ENCODE results near the gene OXCT1. TPM values are rescaled to one million over a fixed set of nuclear protein-coding genes. Genes with fewer than 3 reads are reported as not detected.

The OXCT1 gene
- total and polyA plus RNA-seq, 2 experiments from 2014 or later, result 16.1 to 20.5 TPM

GRCh38 chr5:41857989-41858388 is 12.2 kb downstream of the OXCT1 start:
- Histone ChIP-seq H3K9me2 (ENCODE audit: insufficient read depth) (no peaks in the 10 kb centered on the region), H4K20me1 (ENCODE audit: insufficient read depth) (no peaks in the 10 kb centered on the region), H3K4me3 (no peak overlapping the region), H3K79me2 (ENCODE audit: insufficient read depth) (peaks cover 2% of the 10 kb centered on the region; the same call in 1 of the 2 replicates), H2AFZ (no peak overlapping the region), H3K9ac (no peak overlapping the region), H3F3A (ENCODE audit: insufficient read depth) (no peaks in the 10 kb centered on the region), H3K27ac (no peak overlapping the region), H3K9me3 (ENCODE audit: low read depth) (no peaks in the 10 kb centered on the region), H3K36me3 (ENCODE audit: low read depth) (peaks cover 4% of the 10 kb centered on the region), H3K4me2 (ENCODE audit: unreplicated experiment) (no peak overlapping the region), H3K4me1 (ENCODE audit: insufficient read depth) (no peaks in the 10 kb centered on the region), H3K27me3 (replicated peaks; ENCODE audit: insufficient read depth) (no peaks in the 10 kb centered on the region)
- in situ Hi-C loops (cut with MboI), result loop anchor here (10.0 to 25.0 kb wide), 2 partner anchors 197 to 904 kb away; partner anchors contain the start of gene CCDC152
- TF ChIP-seq EZH2phosphoT487 (IDR thresholded peaks at IDR 0.05; ENCODE audit: insufficient read depth, low read depth) (no peak), EZH2 (IDR thresholded peaks at IDR 0.05; ENCODE audit: insufficient read depth, poor library complexity, severe bottlenecking) (no peak)
- no peak for DNase-seq
- WGBS, 2 experiments (ENCODE audit: low coverage in 1 of 2, low lambda C conversion rate in 2 of 2, missing lambda C conversion rate in 2 of 2), result 77 to 78% methylated on average over 1 of the region's 1 CpG

GRCh38 chr5:41856644-41857491 is 13.4 kb downstream of the OXCT1 start:
- peak; percentile 75 for DNase-seq
- no peaks in the 10 kb centered on the region for H3K79me2 ChIP-seq (ENCODE audit: insufficient read depth)
- no peak overlapping the region for H3K27ac ChIP-seq
- TF ChIP-seq EZH2phosphoT487 (IDR thresholded peaks at IDR 0.05; ENCODE audit: insufficient read depth, low read depth) (no peak), EZH2 (IDR thresholded peaks at IDR 0.05; ENCODE audit: insufficient read depth, poor library complexity, severe bottlenecking) (no peak)
- no peak overlapping the region for H3K9ac ChIP-seq
- H3K9me2 ChIP-seq (ENCODE audit: insufficient read depth), result no peaks in the 10 kb centered on the region
- H3K4me3 ChIP-seq, result no peak overlapping the region
- H3K27me3 ChIP-seq (replicated peaks; ENCODE audit: insufficient read depth), result no peaks in the 10 kb centered on the region
- no peaks in the 10 kb centered on the region for H3K9me3 ChIP-seq (ENCODE audit: low read depth)
- 0 out of 2 replicates have a peak overlapping the region, but pooled peaks have one; percentile 46 for H2AFZ ChIP-seq
- no peaks in the 10 kb centered on the region for H4K20me1 ChIP-seq (ENCODE audit: insufficient read depth)
- peaks cover 9% of the 10 kb centered on the region for H3K36me3 ChIP-seq (ENCODE audit: low read depth)
- no peaks in the 10 kb centered on the region for H3F3A ChIP-seq (ENCODE audit: insufficient read depth)
- H3K4me2 ChIP-seq (ENCODE audit: unreplicated experiment), result no peak overlapping the region
- in situ Hi-C loops (cut with MboI), result loop anchor here (10.0 to 25.0 kb wide), 2 partner anchors 198 to 905 kb away; partner anchors contain the start of gene CCDC152
- WGBS, 2 experiments (ENCODE audit: low coverage in 1 of 2, low lambda C conversion rate in 2 of 2, missing lambda C conversion rate in 2 of 2), result 12 to 16% methylated on average over 5 of the region's 5 CpGs
- no peaks in the 10 kb centered on the region for H3K4me1 ChIP-seq (ENCODE audit: insufficient read depth)

GRCh38 chr5:41852293-41852692 is 17.9 kb downstream of the OXCT1 start:
- H3K36me3 ChIP-seq (ENCODE audit: low read depth), result peaks cover 19% of the 10 kb centered on the region
- no peak overlapping the region for H3K4me2 ChIP-seq (ENCODE audit: unreplicated experiment)
- H3K27me3 ChIP-seq (replicated peaks; ENCODE audit: insufficient read depth), result no peaks in the 10 kb centered on the region
- H3K4me1 ChIP-seq (ENCODE audit: insufficient read depth), result no peaks in the 10 kb centered on the region
- no peaks in the 10 kb centered on the region for H3K9me2 ChIP-seq (ENCODE audit: insufficient read depth)
- H4K20me1 ChIP-seq (ENCODE audit: insufficient read depth), result no peaks in the 10 kb centered on the region
- H3K9ac ChIP-seq, result no peak overlapping the region
- H3K79me2 ChIP-seq (ENCODE audit: insufficient read depth), result no peaks in the 10 kb centered on the region
- H3K4me3 ChIP-seq, result no peak overlapping the region
- TF ChIP-seq EZH2 (IDR thresholded peaks at IDR 0.05; ENCODE audit: insufficient read depth, poor library complexity, severe bottlenecking) (no peak), EZH2phosphoT487 (IDR thresholded peaks at IDR 0.05; ENCODE audit: insufficient read depth, low read depth) (no peak)
- no peaks in the 10 kb centered on the region for H3K9me3 ChIP-seq (ENCODE audit: low read depth)
- H3K27ac ChIP-seq, result no peak overlapping the region
- H2AFZ ChIP-seq, result no peak overlapping the region
- 95 to 97% methylated on average over 2 of the region's 2 CpGs for WGBS, 2 experiments (ENCODE audit: low coverage in 1 of 2, low lambda C conversion rate in 2 of 2, missing lambda C conversion rate in 2 of 2)
- no peaks in the 10 kb centered on the region for H3F3A ChIP-seq (ENCODE audit: insufficient read depth)
- no peak for DNase-seq
- in situ Hi-C loops (cut with MboI), result loop anchor here (10.0 to 25.0 kb wide), 2 partner anchors 203 to 910 kb away; partner anchors contain the start of gene CCDC152

GRCh38 chr5:41851116-41851515 is 19.1 kb downstream of the OXCT1 start:
- no peak for TF ChIP-seq EZH2 (IDR thresholded peaks at IDR 0.05; ENCODE audit: insufficient read depth, poor library complexity, severe bottlenecking)
- TF ChIP-seq EZH2phosphoT487 (IDR thresholded peaks at IDR 0.05; ENCODE audit: insufficient read depth, low read depth), result no peak
- Histone ChIP-seq H3K9ac (no peak overlapping the region), H3K4me1 (ENCODE audit: insufficient read depth) (no peaks in the 10 kb centered on the region), H3K9me2 (ENCODE audit: insufficient read depth) (no peaks in the 10 kb centered on the region), H3K27me3 (replicated peaks; ENCODE audit: insufficient read depth) (no peaks in the 10 kb centered on the region), H3K27ac (no peak overlapping the region), H3K4me2 (ENCODE audit: unreplicated experiment) (no peak overlapping the region), H3K36me3 (ENCODE audit: low read depth) (peaks cover 19% of the 10 kb centered on the region), H3K79me2 (ENCODE audit: insufficient read depth) (no peaks in the 10 kb centered on the region), H4K20me1 (ENCODE audit: insufficient read depth) (no peaks in the 10 kb centered on the region), H3K4me3 (no peak overlapping the region), H3K9me3 (ENCODE audit: low read depth) (no peaks in the 10 kb centered on the region), H2AFZ (no peak overlapping the region), H3F3A (ENCODE audit: insufficient read depth) (no peaks in the 10 kb centered on the region)
- in situ Hi-C loops (cut with MboI), result loop anchor here (10.0 to 25.0 kb wide), 2 partner anchors 204 to 911 kb away; partner anchors contain the start of gene CCDC152
- no peak for DNase-seq
- 52 to 58% methylated on average over 1 of the region's 1 CpG for WGBS, 2 experiments (ENCODE audit: low coverage in 1 of 2, low lambda C conversion rate in 2 of 2, missing lambda C conversion rate in 2 of 2)

Measured in GM23248 (cell line).